HepG2 (cell line): ENCODE data around the gene CNTROB. TPM values are rescaled to one million over a fixed set of nuclear protein-coding genes. Genes with fewer than 3 reads are reported as not detected.
A peak's percentile ranks its signal among the peaks of the same experiment; 100 is the strongest.

Experiments
- AHDC1 ChIP-seq: sonication (generic); formaldehyde crosslinking; IDR thresholded peaks from 2 replicates; pipeline ENCODE4 v1.5.1; 2020; ENCODE audit warnings: mild to moderate bottlenecking, missing genetic modification reagents, borderline replicate concordance
- HES4 ChIP-seq: sonication (generic); formaldehyde crosslinking; IDR thresholded peaks from 2 replicates; pipeline ENCODE4 v1.9.0; 2021; ENCODE audit warnings: mild to moderate bottlenecking, missing genetic modification reagents, borderline replicate concordance
- LCORL ChIP-seq, 2 experiments: fragments of 450-650 bp in 1 of 2; sonication (generic) in 1 of 2; formaldehyde crosslinking in 1 of 2; IDR thresholded peaks; 2 replicates each; pipeline versions ENCODE4 v1.5.0 to v1.6.1; 2017 to 2020; ENCODE audit warnings: antibody characterized with exemption in 1 of 2, missing genetic modification reagents in 1 of 2
- SMARCE1 ChIP-seq: fragments of 450-650 bp; IDR thresholded peaks from 2 replicates; pipeline ENCODE4 v1.6.1; 2017; ENCODE audit warnings: borderline replicate concordance
- THAP9 ChIP-seq: sonication (generic); formaldehyde crosslinking; IDR thresholded peaks from 2 replicates; pipeline ENCODE4; 2020; ENCODE audit warnings: missing genetic modification reagents, mild to moderate bottlenecking, borderline replicate concordance
- ZBTB37 ChIP-seq: sonication (generic); formaldehyde crosslinking; IDR thresholded peaks from 2 replicates; pipeline ENCODE4 v1.4.0; 2020; ENCODE audit warnings: mild to moderate bottlenecking, missing genetic modification reagents
- ZNF136 ChIP-seq: sonication (generic); formaldehyde crosslinking; IDR thresholded peaks from 2 replicates; pipeline ENCODE4 v1.8.1; 2022; ENCODE audit warnings: low read depth, mild to moderate bottlenecking, moderate library complexity, missing genetic modification reagents
- ZNF230 ChIP-seq: sonication (generic); formaldehyde crosslinking; IDR thresholded peaks from 2 replicates; pipeline ENCODE4 v1.4.0; 2020; ENCODE audit warnings: mild to moderate bottlenecking, missing genetic modification reagents
- ZNF558 ChIP-seq: sonication (generic); formaldehyde crosslinking; IDR thresholded peaks from 2 replicates; pipeline ENCODE4 v1.9.0; 2022; ENCODE audit warnings: mild to moderate bottlenecking, missing genetic modification reagents, borderline replicate concordance
- ZNF879 ChIP-seq: sonication (generic); formaldehyde crosslinking; IDR thresholded peaks from 2 replicates; pipeline ENCODE4 v1.8.1; 2023; ENCODE audit warnings: missing genetic modification reagents
- polyA plus RNA-seq, 8 experiments: library from polyadenylated mRNA; depleted of rRNA in 3 of 8; stranded (reverse) in 7 of 8; unstranded in 1 of 8; fragments of >200 nt; fragmentation: Illumina TruSeq in 4 of 8; extraction: Trizol in 4 of 8; gene quantifications; 2 replicates each; pipeline versions ENCODE4 v1.2.1 to v1.2.3, GENCODE V29; 2011 to 2016; ENCODE audit warnings: low read depth in 4 of 8, missing spikeins in 1 of 8, mixed read lengths in 1 of 8; ENCODE audit not compliant: insufficient read depth in 1 of 8
- total RNA-seq, 5 experiments: library from RNA; depleted of rRNA; stranded (reverse); fragments of >200 nt; fragmentation: Illumina TruSeq; extraction: Trizol; gene quantifications; 2 replicates each; pipeline ENCODE4 v1.2.3, GENCODE V29; 2016; ENCODE audit warnings: low read depth in 1 of 5

Gene CNTROB
- total and polyA plus RNA-seq, 2 of the 13 experiments (the other 11 are each of a cell fraction or from before 2014, with no cell fraction given), result 21.2 to 24.1 TPM

GRCh38 chr17:7932483-7932891, 481 bp downstream of the CNTROB start (continued):
- TF ChIP-seq THAP9 (CRISPR knock-in tag) (peak; percentile 6; the same call in 1 of the 2 replicates), ZNF136 (CRISPR knock-in tag) (no peak), AHDC1 (0 out of 2 replicates have a peak, but pooled peaks have one; percentile 7), ZNF879 (no peak), ZNF558 (no peak), HES4 (no peak), ZNF230 (CRISPR knock-in tag) (0 out of 2 replicates have a peak, but pooled peaks have one; percentile 9), SMARCE1 (no peak), LCORL (IDR thresholded peaks at IDR 0.05) (no peak), LCORL (CRISPR knock-in tag; IDR thresholded peaks at IDR 0.05) (0 out of 2 replicates have a peak, but pooled peaks have one; percentile 7), ZBTB37 (CRISPR knock-in tag) (no peak)
